HG03159 (cell line): ENCODE measurements around the gene CLSTN2.

Experiments
- ATAC-seq: cut with Tn5 transposase; IDR thresholded peaks from one replicate; pipeline ENCODE4 v1.9.1; 2021; ENCODE audit warnings: mild to moderate bottlenecking, moderate library complexity; ENCODE audit not compliant: unreplicated experiment

CLSTN2 gene

DNA sequence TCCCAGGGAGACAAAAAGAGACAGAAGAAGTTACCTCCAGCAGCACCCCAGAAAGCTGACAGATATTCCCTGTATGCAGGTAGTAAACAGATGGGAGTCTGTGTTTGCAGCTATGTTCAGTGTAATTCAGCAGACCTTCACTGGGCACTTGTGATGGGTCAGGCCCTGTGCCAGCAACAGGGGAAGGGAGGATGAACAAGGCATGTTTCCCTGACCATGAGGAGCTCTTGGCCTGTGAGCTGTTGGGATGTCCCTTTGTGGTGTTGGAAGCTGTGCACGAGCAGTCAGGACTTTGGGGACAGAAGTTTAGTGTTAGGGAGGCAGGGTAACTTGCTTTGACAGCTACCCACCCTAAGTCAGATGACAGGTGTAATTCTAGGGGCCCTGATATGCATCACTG, 636.9 kb downstream of the CLSTN2 start:
- no peak for ATAC-seq

DNA sequence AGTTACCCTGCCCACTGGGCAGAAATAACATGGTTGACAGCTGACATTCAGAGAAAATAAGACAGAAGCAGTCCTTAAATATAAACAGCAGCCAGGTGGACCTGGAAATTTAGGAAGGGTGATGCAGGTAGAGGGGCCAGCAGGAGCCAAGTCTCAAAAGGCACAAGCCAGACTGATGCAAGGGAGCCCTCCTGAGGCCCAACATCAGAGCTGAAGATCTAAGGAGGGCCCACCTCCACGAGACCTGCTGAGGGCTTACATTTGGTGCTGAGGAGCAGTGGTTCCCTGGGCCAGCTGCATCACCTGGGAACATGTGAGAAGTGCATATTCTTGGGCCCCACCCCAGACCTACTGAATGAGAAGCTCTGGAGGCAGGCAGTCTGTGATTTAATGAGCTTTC, 637.3 kb downstream of the CLSTN2 start:
- no peak for ATAC-seq

DNA sequence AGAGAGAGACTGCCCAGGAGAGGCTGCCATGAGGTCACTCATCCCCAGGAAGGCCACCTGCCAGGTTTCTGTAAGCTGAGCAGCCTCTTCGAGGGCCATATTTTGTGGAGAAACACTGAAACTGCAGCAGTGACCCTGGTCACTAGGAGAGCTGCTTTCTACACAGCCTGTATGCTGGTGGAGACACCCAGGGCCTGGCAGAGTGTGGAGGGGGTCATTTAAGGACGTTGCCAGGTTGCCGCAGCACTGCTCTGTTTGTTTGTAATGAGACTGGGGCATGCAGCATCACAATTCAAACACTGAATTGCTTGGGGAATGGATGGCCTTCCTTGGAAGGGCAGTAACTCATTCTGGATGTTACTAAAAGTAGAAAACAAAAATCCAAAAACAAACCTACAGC, 638.0 kb downstream of the CLSTN2 start:
- no peak for ATAC-seq

DNA sequence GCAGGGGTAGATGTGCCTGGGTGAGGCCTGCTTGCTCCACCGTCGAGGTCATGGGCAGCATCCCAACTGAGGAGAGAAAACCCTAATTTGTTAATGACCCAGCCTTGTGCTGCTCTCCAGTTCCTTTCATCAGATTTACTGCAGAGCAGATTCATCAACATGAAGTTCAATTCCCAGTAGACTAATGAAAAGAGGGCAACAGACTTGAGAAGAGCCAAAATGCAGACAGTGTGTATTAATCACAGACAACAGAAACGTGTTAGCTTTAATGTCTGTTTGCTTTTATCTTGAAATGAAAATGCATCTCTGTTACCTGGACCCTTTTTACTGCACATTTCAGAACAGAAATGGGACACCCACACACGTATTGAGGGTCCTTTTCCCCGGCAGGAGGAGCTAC, 639.4 kb downstream of the CLSTN2 start:
- ATAC-seq = no peak

DNA sequence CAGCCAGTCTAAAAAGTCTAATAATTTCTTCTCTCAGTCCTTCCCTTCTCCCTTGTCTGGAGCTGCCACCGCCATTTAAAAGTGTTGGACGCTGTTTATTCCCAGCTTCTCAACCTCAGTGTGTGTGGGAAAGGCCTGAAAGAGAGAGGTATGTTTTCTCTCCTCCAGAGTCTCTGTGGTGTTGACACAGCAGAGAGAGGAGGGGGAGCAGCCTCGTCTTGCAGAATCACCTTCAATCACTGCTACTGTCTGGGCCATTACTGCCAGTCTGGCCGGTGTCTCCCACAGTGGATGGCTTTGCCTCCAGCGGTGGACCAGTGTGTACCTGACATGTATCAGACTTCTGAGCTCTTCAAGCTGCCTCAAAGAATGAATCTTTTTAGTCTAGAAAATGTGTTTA, 641.5 kb downstream of the CLSTN2 start:
- no peak for ATAC-seq

DNA sequence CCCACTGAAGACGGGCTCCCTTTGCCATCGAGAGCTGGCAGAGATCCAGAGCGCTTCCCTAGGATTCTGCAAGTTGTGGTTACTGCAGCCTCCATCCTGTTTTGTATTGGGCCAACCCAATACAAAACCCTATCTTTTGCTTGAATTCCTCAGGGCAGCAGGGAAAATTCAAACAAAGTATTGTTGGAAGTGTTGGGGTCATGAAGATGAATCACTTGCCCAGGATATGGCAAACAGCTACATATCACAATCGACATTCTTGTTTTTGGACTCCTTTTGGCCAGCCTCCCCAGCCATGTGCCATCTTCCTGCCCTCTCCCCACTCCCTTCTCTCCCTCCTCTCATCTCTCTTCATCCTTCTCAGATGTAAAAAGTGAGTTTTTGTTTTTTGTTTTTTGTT, 642.9 kb downstream of the CLSTN2 start:
- ATAC-seq = no peak

DNA sequence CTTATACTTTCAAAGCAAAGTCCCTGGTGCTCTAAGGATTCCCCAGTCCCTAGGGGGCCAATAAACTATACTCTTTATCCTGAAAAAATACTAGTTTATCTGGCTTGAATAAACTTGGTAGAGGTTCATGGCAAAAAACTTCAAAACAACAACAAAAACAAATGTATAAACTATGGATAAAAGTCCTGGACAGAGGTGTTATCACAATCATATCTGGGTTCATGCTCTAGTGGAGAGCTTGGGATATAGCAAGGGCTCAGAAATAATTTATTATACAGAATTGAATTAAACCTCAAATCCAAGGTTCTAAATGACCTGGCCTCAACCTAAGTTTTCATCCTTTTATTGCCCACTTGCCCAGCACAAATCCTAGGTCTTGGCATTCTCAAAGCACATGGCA, 644.3 kb downstream of the CLSTN2 start:
- no peak for ATAC-seq

DNA sequence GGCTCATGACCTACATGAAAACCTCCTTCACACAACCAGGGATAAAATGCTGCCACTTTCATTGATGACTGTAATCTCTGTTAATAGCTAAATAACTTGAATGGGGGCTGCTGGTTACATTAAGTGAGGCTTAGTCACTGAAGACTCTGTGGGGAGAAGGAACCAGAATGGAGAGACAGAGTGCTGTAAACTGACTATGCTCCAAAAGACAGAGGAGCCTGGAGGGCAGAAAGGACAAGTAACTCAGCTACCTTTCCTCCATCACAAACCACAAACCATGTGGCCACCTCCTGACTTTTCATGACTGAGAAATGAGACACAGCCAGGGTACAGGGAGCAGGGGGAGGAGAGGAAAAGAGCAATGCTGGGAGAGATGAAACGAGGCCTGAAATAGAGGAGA, 645.8 kb downstream of the CLSTN2 start:
- ATAC-seq = no peak

DNA sequence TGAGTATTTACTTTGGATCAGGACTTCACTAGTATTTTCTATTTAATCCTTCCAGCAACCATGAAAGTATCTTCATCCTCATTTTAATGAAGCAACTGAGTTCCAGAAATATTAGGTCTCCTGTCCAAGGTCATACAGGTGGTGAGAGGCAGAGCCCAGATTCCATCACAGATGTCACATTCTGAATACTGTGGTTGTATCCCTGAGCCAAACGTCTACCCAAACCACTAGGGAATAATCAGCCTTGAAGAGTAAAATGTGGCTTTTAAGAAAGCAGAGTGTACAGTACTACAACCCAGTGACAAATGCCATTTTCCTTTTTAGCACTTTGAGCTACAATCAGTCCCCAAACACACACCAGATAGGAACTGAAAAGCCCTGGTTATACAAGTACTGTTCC, 649.6 kb downstream of the CLSTN2 start:
- no peak for ATAC-seq

DNA sequence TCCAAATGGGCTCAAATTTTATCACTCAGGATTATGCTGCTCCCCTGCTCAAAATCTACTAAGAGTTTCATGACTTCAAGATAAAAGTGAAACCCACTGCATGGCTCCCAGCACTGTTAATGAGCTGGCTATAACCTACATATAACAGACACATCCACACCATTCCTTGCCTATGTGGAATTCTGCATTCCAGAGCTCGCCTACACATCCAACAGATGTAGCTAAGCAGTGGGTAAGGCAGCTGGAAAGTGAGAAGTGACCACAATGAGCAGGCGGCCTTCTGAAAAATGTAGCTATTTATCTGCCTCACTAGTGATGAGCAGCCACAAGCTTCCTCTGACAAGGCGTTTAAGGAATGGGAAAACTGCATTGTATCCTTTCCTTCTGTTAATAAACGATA, 650.8 kb downstream of the CLSTN2 start:
- ATAC-seq = no peak

DNA sequence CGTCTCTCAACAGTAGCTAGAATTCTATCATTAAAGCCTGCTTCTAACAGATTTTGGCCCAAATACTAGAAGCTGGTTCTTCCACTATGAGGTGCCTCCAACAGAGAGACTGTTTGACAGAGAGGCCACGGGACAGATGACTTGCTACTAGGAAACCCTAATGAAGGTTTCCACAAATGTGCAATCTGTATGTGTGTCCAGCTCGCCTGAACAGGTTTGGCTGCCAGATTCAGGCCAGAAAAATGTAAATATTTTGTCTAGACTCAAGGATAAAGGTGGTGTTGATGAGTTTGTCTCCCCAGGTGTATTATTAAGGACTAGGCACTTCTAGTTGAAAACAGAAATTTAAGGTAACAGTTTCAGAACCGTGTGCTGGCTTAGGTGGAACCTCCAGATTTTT, 651.3 kb downstream of the CLSTN2 start:
- ATAC-seq = no peak

DNA sequence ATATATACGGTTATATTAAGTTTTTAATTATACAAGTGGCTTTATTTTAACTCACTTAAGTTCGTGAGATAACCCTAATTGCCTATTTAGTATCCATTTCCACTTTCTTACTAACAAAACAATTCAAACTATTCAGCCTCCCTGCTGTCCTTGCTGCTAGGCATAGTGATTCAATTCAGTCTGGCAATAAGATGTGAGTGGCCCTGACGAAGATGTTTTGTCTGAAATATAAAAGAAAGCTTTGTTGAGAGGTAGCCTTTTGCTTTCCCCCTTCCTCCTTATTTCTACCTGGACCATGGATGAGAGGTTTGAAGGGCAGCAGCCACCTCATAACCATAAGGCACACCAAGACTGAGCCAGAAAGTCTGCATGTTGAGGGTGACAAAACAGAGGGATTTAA, 653.6 kb downstream of the CLSTN2 start:
- ATAC-seq = no peak

DNA sequence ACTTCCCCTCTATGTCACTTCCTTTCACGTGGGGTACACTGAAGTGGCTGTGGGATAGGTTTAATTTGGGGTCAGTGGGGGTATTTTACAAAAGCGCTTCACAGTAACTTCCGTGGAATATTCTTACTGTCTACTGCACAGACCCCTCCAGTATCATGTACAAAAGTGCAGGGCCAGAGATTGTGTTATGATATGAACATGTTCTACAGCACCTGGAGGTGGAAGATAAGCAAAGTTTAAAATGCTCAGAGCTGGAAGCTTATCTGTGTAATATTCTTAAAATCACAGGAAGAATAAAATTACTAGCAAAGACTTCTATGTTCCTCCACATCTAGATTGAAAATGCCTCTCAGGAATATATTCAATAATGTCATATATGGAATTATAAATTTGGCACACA, 658.8 kb downstream of the CLSTN2 start:
- ATAC-seq = no peak

DNA sequence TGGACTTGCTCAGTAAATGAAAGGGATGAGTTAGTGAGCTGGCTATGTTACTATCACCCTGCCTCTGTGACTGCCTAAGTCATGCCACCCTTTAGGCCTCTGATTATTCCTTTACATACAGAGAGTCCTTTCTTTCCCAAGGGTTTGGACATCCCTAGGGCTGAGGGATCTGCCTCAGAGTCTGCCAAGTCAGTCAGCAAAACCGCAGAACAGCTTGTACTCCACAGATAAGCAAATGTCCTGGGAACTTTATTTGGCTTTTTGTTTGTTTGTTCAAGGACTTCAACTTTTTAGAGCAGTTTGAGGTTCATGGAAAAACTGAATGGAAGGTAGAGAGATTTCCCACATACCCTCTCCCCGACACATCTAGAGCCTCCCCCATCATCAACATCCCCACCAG, 660.3 kb downstream of the CLSTN2 start:
- no peak for ATAC-seq

DNA sequence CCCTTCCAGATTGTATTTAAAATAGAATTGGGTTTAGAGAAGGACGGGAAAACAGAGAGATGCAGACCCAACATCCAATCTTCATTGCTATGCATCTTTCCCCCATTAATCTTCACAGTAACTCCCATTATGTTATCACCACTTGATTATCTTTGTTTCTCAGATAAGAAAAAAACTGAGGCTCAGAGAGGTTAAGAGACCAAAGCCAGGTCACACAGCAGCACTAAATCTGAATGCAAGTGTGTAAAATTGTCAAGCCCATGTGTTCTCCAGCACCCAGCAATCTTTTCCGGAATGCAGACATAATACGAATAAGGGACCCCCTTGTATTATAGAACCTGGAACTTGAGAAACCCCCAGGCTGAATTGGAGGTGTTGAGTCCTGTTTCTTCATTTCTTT, 662.4 kb downstream of the CLSTN2 start:
- no peak for ATAC-seq

DNA sequence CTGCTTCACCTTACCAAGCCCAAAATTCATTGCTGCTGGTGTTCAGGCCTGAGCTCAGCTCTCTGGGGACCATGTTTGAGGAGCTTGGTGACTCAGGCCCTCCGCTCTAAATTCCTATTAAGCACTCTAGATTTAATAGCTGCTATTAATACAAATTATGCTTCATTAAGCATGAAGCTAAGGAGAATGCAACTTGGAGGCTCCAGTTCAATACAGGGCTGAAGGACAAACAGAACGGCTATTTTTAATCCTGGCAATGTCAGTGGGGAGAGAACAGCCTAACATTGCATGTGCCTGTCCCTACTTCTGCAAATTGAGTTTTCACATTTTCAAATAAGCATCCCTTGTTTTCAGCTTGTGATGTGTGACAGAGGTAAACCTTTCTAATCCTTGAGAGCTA, 662.8 kb downstream of the CLSTN2 start:
- no peak for ATAC-seq

DNA sequence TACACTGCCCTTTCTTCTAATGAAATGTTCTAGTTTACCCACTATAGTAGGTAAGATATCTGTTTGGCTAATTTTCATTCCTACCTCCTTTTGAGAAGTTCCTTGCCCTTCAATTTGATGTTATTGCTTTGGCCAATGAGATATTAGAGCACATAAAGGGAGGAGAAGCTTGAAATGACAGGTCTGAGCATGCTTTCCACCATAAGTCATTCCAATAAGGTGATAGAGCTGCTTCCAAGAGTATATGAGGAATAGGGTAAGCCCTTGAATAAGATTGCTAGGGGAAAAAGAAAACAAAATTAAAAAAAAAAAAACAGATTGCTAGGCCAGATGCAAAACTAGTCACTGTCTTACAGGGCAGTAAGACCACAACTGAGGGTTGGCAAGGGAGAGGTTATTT, 664.0 kb downstream of the CLSTN2 start:
- no peak for ATAC-seq

DNA sequence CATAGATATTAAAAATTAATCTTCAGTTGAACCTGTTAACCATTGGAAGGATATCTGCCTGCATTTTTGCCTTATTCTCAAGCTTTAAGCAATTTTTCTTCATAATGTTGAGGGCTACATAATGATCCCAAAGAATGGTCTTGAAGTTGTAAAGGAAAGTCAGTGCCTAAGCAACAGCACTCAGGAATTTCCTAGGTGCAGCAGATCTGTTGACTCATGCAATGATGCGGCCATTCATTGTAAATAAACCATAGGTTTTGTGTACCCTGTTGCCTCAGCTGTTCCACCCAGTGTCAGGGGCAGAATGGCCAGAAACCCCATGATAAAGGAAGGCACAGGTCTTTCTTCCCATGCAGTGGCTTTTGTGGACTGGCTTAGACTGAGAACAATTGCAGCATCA, 664.5 kb downstream of the CLSTN2 start:
- ATAC-seq = no peak

DNA sequence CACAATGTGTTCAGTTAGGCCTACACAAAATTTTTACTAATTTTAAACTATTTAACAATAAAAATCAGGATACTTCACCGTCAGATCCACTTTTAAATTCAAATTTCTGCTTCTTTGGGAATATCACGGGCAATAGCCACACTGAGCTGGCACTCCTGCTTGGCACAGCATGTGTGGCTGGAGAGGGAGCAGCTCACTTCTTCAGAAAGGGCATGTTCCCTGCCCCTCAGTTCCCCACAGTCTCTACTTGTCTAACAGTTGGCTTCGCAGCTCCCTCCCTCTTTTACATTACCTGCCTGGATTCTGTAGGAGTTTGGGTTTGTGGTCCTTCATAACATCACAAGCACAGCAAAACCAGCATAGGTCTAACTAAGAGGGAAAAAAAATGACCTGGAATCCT, 666.9 kb downstream of the CLSTN2 start:
- no peak for ATAC-seq

DNA sequence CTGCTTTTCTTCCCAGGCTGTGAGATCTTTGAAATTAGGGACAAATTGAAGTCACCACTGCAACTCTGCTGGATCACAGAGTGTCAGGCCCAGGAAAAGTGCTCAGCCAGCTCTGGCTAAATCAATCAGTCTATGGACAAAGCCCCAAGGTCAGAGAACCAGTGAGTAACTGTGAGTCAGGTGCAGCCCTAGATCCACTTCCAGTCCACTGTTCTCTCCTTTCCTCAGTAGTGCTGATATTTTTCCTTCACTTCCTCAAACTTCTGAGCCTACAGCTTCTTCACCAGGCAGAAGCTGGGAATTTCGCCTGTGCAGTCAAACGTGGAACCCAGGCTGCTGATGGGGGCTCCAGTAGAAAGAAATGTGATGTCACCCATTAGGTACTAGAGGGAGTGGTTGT, 667.8 kb downstream of the CLSTN2 start:
- ATAC-seq = no peak

DNA sequence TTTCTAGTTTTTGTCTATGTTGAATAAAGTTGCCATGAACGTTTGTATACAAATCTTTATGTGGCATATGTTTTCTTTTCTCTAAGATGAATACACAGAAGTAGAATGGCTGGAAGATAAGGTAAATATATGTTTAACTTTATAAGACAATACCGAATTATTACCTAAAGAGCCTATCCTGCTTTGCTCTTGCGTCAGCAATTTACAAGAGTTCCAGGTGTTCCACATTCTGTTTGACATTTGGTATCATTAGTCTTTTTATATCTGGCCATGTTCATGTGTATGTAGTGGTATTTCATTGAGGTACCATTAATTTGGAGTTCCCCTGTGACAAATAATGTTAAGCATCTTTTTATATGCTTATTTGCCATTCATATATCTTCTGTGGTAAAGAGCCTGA, 668.8 kb downstream of the CLSTN2 start:
- ATAC-seq = no peak

DNA sequence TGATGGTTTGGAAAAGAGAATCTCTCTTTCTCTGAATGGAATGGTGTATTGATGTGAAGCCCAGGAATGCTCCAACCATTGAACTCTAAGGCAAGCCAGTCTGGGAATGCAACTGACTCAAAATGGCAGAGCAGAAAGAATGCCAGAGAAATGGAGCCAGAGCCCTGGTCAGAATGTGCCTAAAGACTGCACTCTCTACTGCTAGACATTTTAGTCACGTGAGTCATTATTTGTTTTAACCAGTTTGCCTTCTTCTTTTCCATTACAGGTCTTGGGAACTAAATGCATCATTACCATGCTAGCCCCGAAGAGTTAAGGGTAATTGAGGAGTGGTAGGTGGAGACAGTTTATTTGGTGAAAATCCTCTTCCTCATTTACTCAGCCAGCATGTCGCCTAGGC, 675.6 kb downstream of the CLSTN2 start:
- no peak for ATAC-seq

DNA sequence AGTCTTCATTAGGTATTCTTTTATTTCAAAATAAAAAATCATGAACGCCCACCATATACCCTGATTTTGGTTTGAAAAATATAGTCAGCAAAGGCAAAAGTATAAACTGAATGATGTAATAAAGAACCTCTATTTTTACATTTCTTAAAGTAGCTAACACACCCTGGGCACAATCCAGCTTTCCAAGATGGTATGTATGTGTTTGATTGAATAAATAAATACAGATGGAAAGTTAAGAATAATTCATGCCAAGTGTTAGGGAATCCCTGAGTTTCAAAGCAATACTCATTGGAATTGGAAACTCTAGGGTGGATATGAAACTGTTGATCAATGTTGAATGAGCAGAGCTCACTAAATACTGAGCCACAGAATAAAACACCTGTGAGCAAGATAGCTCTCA, 679.0 kb downstream of the CLSTN2 start:
- no peak for ATAC-seq

DNA sequence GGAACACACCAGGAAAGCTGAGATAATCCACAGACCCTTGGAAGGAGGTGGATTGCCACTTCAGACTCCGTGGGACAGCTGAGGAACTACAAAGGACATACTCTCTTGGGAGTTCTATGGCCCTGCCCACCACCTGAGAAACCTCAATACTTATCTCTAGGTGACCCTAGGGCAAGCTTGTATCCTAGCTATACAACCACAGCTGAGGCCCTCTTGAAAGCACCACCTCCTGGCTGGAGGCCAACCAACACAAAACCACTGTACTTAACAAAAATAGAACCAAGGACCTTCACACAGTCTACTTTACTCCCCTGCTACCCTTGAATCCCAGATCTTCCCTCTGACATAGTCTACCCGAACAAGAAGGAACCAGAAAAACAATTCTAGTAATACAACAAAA, 682.1 kb downstream of the CLSTN2 start:
- no peak for ATAC-seq
